Activated naive CD4-positive, alpha-beta T cell treated with anti-CD3 and anti-CD28 coated beads, Interleukin-2, amount 10 ng/mL, durations not matched to agents 7 days and 5 days (primary cell): Measurements from ENCODE around the gene IDI2.
A peak's percentile ranks its signal among the peaks of the same experiment; 100 is the strongest.
"Not testable (repeated sequence)": the region's sequence is repeated elsewhere in the genome, so short reads cannot be mapped to it uniquely, and the experiment has no call there.

Experiments
- CTCF ChIA-PET: fragments of 350-600 bp; sonication (Branson Sonifier 250); formaldehyde crosslinking; loops from one replicate; lab custom pipeline; 2021; ENCODE audit warnings: antibody characterized with exemption; lab: Charles Lee
- DNase-seq: peaks from one replicate; pipeline ENCODE4 v3.0.0-alpha.2; 2020
- H3K27ac Mint-ChIP-seq: one replicate; pipeline ENCODE4 v1.8.0; 2021; ENCODE audit warnings: mild to moderate bottlenecking, moderate library complexity, mixed read lengths
- H3K27me3 Mint-ChIP-seq: one replicate; pipeline ENCODE4 v1.8.0; 2021; ENCODE audit warnings: mild to moderate bottlenecking, mixed read lengths
- H3K36me3 Mint-ChIP-seq: one replicate; pipeline ENCODE4 v1.8.0; 2021; ENCODE audit warnings: mixed read lengths
- H3K4me1 Mint-ChIP-seq: one replicate; pipeline ENCODE4 v1.8.0; 2021; ENCODE audit warnings: mixed read lengths
- H3K4me3 Mint-ChIP-seq: one replicate; pipeline ENCODE4 v1.8.0; 2021; ENCODE audit warnings: mild to moderate bottlenecking, moderate library complexity, mixed read lengths
- H3K9me3 Mint-ChIP-seq: one replicate; pipeline ENCODE4 v1.8.0; 2021; ENCODE audit warnings: mixed read lengths

The IDI2 gene

DNA sequence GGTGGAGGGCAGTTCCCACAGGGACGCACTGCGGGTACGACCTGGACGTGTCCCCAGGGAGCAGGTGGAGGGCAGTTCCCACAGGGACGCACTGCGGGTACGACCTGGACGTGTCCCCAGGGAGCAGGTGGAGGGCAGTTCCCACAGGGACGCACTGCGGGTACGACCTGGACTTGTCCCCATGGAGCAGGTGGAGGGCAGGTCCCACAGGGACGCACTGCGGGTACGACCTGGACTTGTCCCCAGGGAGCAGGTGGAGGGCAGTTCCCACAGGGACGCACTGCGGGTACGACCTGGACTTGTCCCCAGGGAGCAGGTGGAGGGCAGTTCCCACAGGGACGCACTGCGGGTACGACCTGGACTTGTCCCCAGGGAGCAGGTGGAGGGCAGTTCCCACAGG is 13.1 kb upstream of the IDI2 start:
- CTCF ChIA-PET, H3K4me3 Mint-ChIP-seq, H3K27ac Mint-ChIP-seq, H3K9me3 Mint-ChIP-seq, H3K27me3 Mint-ChIP-seq, DNase-seq: not testable (repeated sequence)
- Mint-ChIP-seq H3K36me3 (peaks cover 32% of the 10 kb centered on the region), H3K4me1 (peaks cover 27% of the 10 kb centered on the region)

DNA sequence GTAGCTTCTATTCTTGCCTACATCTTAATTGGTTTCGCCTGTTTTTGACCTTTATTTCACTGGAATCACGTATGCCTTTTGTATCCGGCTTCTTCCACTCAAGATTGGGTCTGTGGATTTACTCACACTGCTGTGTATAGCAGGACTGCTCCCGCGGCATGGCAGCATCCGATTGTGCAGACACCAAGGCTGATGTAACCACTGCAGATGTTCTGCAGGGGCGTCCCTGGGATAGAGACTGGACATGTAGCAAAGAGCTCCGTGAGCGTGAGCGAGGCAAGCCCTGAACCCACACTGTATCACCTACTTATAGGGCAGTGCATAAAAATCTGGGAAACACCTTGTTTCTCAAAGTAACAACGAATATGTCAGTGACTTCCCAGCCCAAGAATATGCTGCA is 11.4 kb upstream of the IDI2 start:
- Mint-ChIP-seq H3K27ac (no peak overlapping the region), H3K4me3 (no peak overlapping the region), H3K9me3 (no peaks in the 10 kb centered on the region), H3K36me3 (peaks cover 22% of the 10 kb centered on the region), H3K27me3 (no peaks in the 10 kb centered on the region), H3K4me1 (peaks cover 15% of the 10 kb centered on the region)
- DNase-seq: no peak
- CTCF ChIA-PET: no interaction called here

DNA sequence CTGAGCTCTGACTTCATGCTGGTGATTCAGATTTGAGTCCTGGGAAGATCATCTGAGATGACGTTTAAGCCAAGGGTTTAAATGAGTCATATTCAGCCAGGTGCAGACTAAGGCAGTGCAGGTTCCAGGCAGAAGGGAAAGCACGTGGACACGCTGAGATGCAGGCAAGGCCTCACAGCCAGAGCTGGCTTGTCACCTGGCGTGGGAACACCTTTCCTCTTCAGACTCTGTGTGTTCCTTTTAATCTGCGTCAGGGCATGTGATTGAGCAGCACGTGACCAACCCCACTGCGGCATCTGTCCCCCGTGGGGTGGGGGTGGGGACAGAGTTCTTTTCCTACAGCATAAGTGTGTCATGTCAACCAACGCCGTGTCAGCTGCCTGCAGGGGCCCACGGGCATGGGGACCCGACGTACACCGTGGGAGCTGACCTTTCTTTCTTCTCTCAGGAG is 10.7 kb upstream of the IDI2 start:
- H3K27ac Mint-ChIP-seq: no peak overlapping the region
- H3K36me3 Mint-ChIP-seq: peaks cover 20% of the 10 kb centered on the region
- no peak overlapping the region for H3K4me3 Mint-ChIP-seq
- no peak for DNase-seq
- H3K9me3 Mint-ChIP-seq: no peaks in the 10 kb centered on the region
- no peaks in the 10 kb centered on the region for H3K27me3 Mint-ChIP-seq
- peaks cover 14% of the 10 kb centered on the region for H3K4me1 Mint-ChIP-seq
- CTCF ChIA-PET: no interaction called here

DNA sequence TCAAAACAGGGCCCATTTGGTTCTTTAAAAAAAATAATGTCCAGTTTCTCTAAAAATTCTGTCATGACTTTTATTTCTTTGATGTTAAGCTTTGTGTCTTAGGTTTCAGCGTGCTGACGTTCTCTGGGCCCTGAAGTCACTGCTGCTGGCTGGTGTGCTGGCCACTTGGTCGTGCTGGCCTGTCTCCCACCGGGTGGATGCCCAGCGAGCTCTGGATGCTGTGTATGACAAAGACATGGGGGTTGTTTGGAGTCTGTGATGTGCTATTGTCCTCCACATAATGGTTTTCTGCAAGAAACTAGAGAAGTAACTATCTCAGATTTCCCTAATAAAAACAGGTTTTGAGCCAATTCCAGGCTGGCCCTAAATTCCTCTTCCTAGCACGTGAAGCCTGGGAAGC is 9.5 kb upstream of the IDI2 start:
- H3K36me3 Mint-ChIP-seq: peaks cover 11% of the 10 kb centered on the region
- no peak overlapping the region for H3K27ac Mint-ChIP-seq

DNA sequence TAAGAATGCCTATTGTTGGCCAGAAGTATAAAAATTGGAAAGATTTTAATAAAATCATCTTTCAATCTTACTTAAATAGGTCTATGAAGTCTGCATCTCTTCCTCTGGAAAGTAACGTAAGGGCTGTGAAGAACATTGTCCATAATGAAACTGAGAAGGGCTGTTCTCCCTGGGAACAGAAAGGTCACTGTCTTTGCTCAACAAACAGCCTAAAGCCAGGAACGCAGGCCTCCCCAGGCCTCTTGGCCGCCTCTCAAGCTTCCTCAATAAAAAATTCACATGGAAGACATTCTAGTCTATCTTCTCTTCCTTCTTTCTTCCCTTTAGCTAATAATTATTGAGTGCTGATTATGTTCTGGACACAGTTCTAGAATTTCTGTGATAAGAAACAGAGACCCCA is 9.1 kb upstream of the IDI2 start:
- Mint-ChIP-seq H3K9me3 (no peaks in the 10 kb centered on the region), H3K27ac (no peak overlapping the region), H3K4me3 (no peak overlapping the region), H3K36me3 (peaks cover 8% of the 10 kb centered on the region), H3K4me1 (peaks cover 6% of the 10 kb centered on the region), H3K27me3 (no peaks in the 10 kb centered on the region)
- CTCF ChIA-PET: no interaction called here
- no peak for DNase-seq

More for the DNA sequence above, 9.5 kb upstream of the IDI2 start:
- CTCF ChIA-PET: no interaction called here
- H3K4me3 Mint-ChIP-seq: no peak overlapping the region
- no peaks in the 10 kb centered on the region for H3K27me3 Mint-ChIP-seq
- no peaks in the 10 kb centered on the region for H3K9me3 Mint-ChIP-seq
- peaks cover 8% of the 10 kb centered on the region for H3K4me1 Mint-ChIP-seq
- DNase-seq: no peak

DNA sequence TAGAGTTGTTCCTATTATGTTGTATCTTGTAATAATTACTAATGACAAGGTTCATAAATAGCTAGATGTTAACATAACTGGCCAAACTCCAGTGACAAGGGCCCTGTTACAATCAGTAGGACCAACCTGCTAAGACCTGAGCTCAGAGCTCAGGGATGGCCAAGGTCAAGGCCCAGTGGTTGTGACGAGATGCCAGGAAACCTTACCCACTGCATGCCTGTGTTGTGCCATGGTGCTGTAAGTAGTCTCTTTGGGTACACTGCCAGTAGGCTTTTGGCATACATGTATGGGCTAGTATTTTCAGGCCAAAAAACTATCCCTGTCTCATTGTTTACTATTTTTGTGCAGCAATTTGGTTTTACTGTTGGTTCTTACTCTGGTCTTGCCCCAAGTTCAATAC is 7.9 kb upstream of the IDI2 start:
- Mint-ChIP-seq H3K27ac (no peak overlapping the region), H3K9me3 (no peaks in the 10 kb centered on the region), H3K4me3 (no peak overlapping the region), H3K36me3 (peaks cover 8% of the 10 kb centered on the region), H3K4me1 (peaks cover 6% of the 10 kb centered on the region), H3K27me3 (no peaks in the 10 kb centered on the region)
- CTCF ChIA-PET: no interaction called here
- DNase-seq: no peak

DNA sequence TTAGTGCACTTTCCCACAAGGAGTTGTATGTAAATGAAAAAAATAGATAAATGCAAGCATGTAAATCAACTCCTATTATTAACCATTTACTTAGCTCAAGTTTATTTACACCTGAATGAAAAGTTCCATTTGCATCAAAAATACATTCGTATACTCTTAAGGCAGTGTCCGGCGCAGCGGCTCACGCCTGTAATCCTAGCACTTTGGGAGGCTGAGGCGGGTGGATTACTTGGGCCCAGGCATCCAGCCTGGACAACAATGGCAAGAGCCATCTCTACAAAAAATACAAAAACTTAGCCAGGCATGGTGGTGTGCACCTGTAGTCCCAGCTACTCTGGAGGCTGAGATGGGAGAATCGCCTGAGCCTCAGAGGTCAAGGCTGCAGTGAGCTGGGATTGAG is 4.2 kb upstream of the IDI2 start:
- no peak overlapping the region for H3K27ac Mint-ChIP-seq
- H3K27me3 Mint-ChIP-seq: no peaks in the 10 kb centered on the region
- CTCF ChIA-PET: no interaction called here
- DNase-seq: no peak
- H3K4me3 Mint-ChIP-seq: no peak overlapping the region
- H3K9me3 Mint-ChIP-seq: no peaks in the 10 kb centered on the region
- no peaks in the 10 kb centered on the region for H3K4me1 Mint-ChIP-seq
- H3K36me3 Mint-ChIP-seq: no peaks in the 10 kb centered on the region

DNA sequence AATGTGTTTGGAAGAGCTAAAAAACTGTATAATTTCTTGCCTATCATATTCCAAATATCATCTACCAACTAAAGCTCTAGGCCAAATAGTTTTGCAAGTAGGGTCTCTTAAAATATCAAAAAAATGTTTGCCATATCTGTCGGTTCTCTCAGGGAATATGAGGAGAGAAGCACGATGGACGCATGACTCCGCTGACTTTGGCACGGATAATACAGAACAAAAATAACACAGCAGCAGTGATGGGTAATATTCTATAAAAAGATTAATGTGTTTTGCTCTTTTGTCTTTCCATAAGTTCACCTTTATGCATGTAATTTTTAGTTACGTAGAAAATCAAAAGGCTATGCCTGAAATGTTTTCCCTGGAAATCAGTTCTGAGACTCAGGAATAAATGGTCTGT is 919 bp upstream of the IDI2 start:
- H3K4me3 Mint-ChIP-seq: no peak overlapping the region
- H3K4me1 Mint-ChIP-seq: no peaks in the 10 kb centered on the region
- no peaks in the 10 kb centered on the region for H3K36me3 Mint-ChIP-seq
- no peak for DNase-seq
- no peaks in the 10 kb centered on the region for H3K27me3 Mint-ChIP-seq
- CTCF ChIA-PET: no interaction called here
- no peaks in the 10 kb centered on the region for H3K9me3 Mint-ChIP-seq
- H3K27ac Mint-ChIP-seq: no peak overlapping the region

DNA sequence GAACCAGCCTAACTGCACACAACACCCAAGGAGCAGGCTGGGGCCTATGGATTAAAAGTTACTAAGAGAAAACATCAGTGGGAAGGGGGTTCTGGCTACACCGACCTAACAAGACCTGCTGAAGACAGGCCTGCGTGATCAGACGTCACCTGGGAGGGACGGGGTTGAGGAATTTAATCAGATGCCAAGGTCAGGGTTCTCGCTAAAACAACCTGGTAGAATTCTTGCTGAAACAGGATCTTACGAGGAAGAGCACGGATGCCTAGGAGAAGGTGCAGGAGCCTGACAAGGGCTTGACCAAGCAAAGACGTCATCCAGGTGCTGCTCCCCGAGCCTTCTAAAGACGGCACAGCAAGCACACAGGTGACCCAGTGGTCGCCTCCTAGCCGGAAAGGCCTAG is 1.6 kb downstream of the IDI2 start:
- no peak overlapping the region for H3K27ac Mint-ChIP-seq
- no peak overlapping the region for H3K4me3 Mint-ChIP-seq
- H3K27me3 Mint-ChIP-seq: no peaks in the 10 kb centered on the region
- no peaks in the 10 kb centered on the region for H3K4me1 Mint-ChIP-seq
- CTCF ChIA-PET: no interaction called here
- DNase-seq: no peak
- peaks cover 10% of the 10 kb centered on the region for H3K36me3 Mint-ChIP-seq
- no peaks in the 10 kb centered on the region for H3K9me3 Mint-ChIP-seq

DNA sequence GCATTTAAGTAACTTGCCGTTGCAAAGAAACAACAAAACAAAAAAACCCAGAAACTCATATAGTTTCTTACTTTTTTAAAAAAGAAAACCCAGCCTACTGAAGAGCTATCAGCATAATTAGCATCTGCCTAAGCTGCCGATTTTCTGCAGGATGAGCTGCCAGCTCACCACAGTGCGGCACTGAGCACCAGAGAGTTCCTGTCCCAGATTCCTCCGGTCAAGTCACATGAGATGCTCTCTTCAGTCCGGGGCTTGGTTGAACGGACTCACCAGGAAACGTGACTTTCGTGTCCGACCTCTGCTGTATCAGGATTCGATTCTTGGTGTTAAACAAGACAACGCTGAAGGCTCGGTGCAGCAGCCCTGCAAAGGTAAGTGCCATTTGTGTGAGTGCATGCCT is 3.2 kb downstream of the IDI2 start:
- CTCF ChIA-PET: no interaction called here
- H3K27ac Mint-ChIP-seq: no peak overlapping the region
- no peak for DNase-seq
- no peaks in the 10 kb centered on the region for H3K9me3 Mint-ChIP-seq
- H3K4me1 Mint-ChIP-seq: no peaks in the 10 kb centered on the region
- no peaks in the 10 kb centered on the region for H3K27me3 Mint-ChIP-seq
- peaks cover 21% of the 10 kb centered on the region for H3K36me3 Mint-ChIP-seq
- H3K4me3 Mint-ChIP-seq: no peak overlapping the region

DNA sequence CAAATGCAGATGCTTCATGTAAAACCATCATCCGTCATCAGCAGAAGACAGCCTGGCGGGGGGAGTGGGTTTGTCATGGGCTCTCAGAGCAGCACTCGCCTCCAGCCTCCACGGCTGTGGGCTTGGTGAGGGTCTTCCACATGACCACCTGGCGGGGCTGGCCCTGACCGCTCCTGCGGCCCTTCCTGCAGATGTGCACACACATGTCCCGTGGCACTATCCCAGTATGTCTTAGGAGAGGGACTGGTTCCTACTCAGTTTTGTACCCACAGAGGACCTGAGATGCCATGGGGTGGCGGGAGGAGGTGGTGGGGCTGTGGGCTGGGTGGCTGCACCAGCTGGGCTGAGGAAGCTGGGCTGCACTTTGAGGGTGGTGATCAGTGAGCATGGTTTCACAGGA is 4.7 kb downstream of the IDI2 start:
- no peak for DNase-seq
- no peaks in the 10 kb centered on the region for H3K27me3 Mint-ChIP-seq
- no peaks in the 10 kb centered on the region for H3K9me3 Mint-ChIP-seq
- no peak overlapping the region for H3K4me3 Mint-ChIP-seq
- H3K36me3 Mint-ChIP-seq: peaks cover 34% of the 10 kb centered on the region
- no peaks in the 10 kb centered on the region for H3K4me1 Mint-ChIP-seq
- peak overlapping the region; percentile 14 for H3K27ac Mint-ChIP-seq
- CTCF ChIA-PET: no interaction called here

DNA sequence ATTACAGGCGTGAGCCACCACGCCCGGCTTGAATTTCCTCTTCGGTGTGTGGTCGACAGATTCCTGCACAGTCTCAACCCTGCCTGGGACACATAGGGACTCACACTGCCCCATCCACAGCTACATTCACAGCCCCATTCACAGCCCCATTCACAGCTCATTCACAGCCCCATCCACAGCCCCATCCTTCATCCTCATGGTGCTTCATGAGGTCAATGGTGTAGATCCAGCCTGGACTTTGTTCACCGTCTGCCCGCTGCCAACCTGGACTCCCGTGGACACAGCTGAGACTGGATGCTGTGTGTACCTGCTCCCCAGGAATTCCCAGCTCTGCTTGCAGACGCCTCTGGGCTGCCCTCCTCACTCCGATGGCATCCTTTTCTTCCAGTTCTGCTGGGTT is 5.2 kb downstream of the IDI2 start:
- CTCF ChIA-PET: interaction anchor here (1.2 kb wide), 1 partner anchor 15 kb away, joined by 3 read pairs; no protein-coding TSS in a partner anchor
- Mint-ChIP-seq H3K27me3 (no peaks in the 10 kb centered on the region), H3K27ac (no peak overlapping the region), H3K4me1 (no peaks in the 10 kb centered on the region), H3K4me3 (no peak overlapping the region), H3K36me3 (peaks cover 37% of the 10 kb centered on the region), H3K9me3 (no peaks in the 10 kb centered on the region)
- DNase-seq: no peak

DNA sequence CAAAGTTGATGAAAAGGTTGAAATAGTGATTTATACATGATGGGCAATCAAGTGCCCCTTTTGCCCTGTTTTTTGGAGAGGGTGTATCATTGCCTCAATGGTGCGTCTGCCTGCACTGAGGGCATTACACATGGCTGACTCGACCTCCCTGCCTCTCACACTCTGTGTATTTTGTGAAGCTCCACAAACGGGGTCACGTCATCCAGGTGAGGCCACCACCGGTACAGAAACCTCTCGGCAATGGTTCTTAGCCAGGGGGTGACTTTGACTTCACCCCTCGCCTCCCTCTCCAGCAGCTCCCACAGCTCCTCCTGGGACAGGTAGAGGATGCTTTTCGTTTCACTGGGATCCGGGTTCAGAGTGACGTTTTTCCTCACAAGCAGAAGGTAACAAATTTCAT is 6.3 kb downstream of the IDI2 start:
- DNase-seq: no peak
- Mint-ChIP-seq H3K36me3 (peaks cover 42% of the 10 kb centered on the region), H3K27ac (peak overlapping the region; percentile 30), H3K27me3 (no peaks in the 10 kb centered on the region), H3K9me3 (no peaks in the 10 kb centered on the region), H3K4me1 (no peaks in the 10 kb centered on the region), H3K4me3 (no peak overlapping the region)
- CTCF ChIA-PET: interaction anchor here (1.2 kb wide), 1 partner anchor 14 kb away, joined by 3 read pairs; no protein-coding TSS in a partner anchor

DNA sequence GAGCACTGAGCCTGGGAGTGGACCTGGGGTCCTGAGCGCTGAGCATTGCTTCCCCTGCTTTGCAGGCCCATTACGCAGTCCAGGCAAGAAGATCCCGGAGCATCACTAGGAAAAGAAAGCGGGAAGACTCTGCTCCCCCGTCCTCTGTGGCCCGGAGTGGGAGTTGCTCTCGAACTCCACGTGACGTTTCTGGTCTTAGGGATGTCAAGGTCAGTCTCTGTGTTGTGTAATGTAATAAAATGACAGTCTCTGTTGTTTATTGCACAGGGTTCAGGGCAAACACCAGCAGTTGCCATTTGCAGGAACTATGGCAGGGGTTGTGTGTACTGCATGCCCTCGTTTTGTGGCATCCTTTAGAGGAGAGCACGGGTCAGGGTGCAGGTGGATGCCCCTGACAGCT is 10.0 kb downstream of the IDI2 start:
- no peak overlapping the region for H3K27ac Mint-ChIP-seq
- H3K4me1 Mint-ChIP-seq: no peaks in the 10 kb centered on the region
- DNase-seq: no peak
- no peaks in the 10 kb centered on the region for H3K9me3 Mint-ChIP-seq
- CTCF ChIA-PET: no interaction called here
- no peaks in the 10 kb centered on the region for H3K27me3 Mint-ChIP-seq
- no peak overlapping the region for H3K4me3 Mint-ChIP-seq
- peaks cover 72% of the 10 kb centered on the region for H3K36me3 Mint-ChIP-seq

DNA sequence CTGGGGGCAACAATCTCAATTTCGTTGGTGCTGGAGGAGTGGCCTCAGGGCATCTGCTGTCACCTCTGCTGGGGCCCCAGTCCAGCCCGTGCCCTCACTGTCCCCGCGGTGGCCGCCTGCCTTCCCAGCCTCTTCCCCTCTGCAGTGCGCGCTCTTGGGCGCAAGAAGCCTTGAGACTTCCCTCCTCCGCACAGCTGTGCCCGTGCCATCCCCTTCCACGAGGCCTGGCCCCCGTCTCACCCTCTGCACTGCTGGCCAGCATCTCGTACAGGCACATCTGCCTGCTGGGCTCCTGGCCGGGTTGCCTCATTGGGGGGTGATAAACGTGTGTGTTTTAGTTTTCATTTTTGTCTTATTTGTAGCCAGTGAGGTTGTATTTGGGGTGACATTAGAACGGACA is 14.0 kb downstream of the IDI2 start:
- H3K4me3 Mint-ChIP-seq: no peak overlapping the region
- DNase-seq: no peak
- H3K27ac Mint-ChIP-seq: peak overlapping the region; percentile 49
- CTCF ChIA-PET: no interaction called here
- H3K9me3 Mint-ChIP-seq: no peaks in the 10 kb centered on the region
- H3K4me1 Mint-ChIP-seq: peaks cover 7% of the 10 kb centered on the region
- no peaks in the 10 kb centered on the region for H3K27me3 Mint-ChIP-seq
- H3K36me3 Mint-ChIP-seq: peaks cover 69% of the 10 kb centered on the region

DNA sequence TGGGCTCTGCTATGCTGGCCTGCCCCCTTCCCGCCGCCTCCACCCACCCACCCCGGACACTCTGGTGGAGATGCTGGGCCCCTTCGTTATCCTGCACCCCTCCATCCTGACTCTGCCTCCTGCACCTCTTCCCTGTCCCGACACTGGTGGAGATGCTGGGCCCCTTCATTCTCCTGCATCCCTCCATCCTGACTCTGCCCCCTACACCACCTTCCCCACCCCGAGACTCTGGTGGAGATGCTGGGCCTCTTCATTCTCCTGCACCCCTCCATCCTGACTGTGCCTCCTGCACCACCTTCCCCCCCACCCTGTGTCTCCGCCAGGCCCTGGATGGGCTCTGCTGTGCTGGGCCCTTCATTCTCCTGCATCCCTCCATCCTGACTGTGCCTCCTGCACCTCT is 15.0 kb downstream of the IDI2 start:
- Mint-ChIP-seq H3K9me3 (no peaks in the 10 kb centered on the region), H3K36me3 (peaks cover 66% of the 10 kb centered on the region), H3K27ac (peak overlapping the region; percentile 39), H3K27me3 (no peaks in the 10 kb centered on the region), H3K4me3 (no peak overlapping the region), H3K4me1 (peaks cover 7% of the 10 kb centered on the region)
- CTCF ChIA-PET: no interaction called here
- no peak for DNase-seq
